GM12872 (cell line): Measurements from ENCODE around the gene PMPCA.

ENCODE experiments used
- TF ChIP-seq, protein P1 (sequence below): IDR thresholded peaks from 3 replicates; pipeline ENCODE4 v1.5.1; 2011; ENCODE audit warnings: low read depth, mild to moderate bottlenecking, low read length, moderate library complexity; ENCODE audit not compliant: insufficient read depth

Gene PMPCA

DNA sequence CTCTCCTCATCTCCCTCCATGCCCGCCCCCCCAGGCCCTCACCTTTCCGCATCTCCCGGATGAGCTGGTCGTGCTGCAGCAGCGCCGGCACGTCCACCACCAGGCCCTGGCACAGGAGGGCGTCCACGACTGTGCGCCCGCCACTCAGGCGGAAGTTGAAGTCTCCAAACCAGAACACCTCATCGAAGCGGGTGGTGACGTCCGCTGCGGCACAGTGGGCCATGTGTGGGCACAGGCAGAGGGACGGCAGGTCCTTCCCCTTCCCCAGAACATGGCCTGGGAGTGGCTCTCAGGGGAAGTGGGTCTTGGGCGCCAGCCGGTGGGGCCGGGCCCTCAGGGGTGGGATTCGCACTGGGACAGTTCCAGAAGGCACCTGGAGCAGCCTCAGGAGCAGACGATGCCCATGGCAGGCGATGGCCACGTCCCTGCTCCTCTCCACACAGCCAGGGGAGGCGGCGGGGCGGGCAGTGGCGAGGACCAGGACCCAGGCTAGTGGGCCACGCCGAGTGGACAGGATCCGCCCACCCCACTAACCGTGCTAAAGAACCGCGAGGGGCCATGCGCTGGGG, 21.4 kb downstream of the PMPCA start:
- TF ChIP-seq, protein P1, sequence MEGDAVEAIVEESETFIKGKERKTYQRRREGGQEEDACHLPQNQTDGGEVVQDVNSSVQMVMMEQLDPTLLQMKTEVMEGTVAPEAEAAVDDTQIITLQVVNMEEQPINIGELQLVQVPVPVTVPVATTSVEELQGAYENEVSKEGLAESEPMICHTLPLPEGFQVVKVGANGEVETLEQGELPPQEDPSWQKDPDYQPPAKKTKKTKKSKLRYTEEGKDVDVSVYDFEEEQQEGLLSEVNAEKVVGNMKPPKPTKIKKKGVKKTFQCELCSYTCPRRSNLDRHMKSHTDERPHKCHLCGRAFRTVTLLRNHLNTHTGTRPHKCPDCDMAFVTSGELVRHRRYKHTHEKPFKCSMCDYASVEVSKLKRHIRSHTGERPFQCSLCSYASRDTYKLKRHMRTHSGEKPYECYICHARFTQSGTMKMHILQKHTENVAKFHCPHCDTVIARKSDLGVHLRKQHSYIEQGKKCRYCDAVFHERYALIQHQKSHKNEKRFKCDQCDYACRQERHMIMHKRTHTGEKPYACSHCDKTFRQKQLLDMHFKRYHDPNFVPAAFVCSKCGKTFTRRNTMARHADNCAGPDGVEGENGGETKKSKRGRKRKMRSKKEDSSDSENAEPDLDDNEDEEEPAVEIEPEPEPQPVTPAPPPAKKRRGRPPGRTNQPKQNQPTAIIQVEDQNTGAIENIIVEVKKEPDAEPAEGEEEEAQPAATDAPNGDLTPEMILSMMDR: no peak

DNA sequence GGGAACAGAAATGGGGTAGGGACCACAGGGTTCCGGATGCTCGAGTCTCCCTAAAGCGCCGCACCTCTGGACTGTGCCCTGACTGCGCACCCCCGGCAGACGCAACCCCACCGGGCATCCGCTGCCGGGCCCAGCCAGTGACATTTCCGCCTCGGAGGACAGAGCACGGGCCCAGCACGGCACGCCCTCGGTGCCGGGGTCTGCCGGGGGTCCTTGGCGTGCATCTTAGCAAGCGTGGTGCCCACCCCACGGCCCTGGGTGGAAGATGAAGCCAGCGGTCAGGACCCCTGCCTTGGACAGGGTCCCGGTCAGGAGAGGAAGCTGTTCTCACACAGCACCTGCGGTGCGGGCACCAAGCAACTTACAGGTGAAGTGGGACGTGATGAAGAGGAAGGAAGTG, 22.1 kb downstream of the PMPCA start:
- TF ChIP-seq, protein P1: no peak

DNA sequence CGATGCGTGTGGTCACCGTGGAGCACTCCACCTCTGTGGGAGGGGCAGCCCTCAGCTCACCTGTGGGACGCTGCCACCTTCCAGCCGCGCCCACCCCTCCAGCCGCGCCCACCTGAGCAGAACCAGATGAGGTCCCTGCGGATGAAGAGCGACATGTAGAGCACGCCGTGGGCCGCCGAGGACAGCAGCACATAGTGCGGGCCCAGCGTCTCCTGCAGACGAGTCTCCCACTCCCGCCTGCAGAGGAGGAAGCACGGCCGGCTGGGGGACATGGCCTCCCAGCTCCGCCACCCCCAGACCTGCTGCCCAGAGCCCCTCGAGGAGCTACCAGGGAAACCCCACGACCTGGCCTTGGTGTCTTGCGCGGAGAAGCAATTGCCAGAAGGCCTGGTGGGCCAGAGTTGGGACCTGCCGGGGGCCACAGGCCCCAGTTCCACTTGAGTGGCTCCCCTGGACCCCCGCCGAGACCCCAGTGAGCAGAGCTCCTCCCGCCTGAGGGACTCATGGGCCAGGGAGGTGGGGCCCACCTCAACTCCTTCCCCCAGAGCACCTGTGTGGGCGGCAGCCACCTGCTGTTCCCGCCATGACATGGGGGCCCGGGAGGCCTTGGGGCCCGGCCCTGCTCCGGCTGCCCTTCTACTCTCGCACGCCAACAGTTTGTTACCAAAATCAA, 22.7 kb downstream of the PMPCA start:
- TF ChIP-seq, protein P1: no peak

DNA sequence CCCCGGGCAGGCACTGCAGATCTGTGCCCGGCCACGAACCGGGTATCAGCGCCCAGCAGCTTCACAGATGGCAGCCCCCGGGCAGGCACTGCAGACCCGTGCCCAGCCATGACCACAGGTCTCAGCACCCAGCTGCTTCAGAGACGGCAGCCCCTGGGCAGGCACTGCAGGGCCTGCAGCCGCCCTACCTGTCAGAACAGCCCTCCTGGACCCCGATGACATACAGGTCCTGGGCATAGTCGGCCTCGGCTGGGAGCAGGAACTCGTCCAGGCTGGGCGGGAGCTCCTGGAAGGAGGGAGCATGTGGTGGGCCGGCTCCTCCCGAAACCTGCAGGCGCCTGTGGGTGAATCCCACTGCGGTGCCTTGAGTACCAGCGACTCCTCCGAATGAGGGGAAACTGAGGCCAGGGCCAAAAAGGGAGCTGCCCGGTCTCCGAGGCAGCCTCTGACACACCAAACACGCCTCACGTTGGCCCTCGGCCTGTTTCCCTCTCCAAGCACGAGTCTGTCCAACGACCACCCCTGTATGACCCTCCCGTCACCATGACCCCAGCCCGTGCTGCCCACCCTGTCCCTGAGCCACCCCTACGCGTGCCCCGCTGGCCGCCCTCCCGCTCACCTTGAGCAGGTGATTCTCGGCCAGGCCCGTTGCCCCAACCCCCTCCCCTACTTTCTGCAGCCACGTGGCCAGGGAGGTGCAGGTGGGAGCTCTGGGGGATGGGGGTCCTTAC, 23.6 kb downstream of the PMPCA start:
- TF ChIP-seq, protein P1: no peak

DNA sequence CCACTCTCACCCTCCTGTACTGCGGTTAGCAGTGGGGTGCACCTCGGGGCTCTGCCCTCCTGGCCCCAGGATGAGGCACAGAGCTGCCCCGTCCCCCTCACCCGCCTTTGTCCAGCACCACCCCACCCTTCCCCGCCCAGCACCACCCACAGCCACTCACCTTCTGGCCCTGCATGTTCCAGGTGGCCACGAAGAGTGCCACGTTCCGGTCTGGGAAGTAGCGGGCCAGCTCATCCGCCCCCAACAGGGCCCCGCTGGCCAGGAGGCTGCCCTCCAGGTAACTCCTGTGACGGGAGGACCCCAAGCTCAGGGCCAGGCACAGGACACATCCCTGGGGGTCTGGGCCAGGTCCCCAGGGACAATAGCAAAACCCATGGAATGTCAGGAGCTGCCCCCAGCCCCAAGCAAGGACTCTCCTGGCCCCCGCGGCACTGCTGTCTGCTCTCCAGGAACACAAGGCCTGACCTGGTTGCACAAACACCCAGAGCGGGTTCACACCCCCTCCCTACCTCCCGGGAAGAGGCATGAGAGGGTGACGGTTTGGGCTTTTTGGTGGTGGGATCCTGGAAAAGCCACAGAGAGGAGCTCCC, 24.2 kb downstream of the PMPCA start:
- TF ChIP-seq, protein P1: no peak

DNA sequence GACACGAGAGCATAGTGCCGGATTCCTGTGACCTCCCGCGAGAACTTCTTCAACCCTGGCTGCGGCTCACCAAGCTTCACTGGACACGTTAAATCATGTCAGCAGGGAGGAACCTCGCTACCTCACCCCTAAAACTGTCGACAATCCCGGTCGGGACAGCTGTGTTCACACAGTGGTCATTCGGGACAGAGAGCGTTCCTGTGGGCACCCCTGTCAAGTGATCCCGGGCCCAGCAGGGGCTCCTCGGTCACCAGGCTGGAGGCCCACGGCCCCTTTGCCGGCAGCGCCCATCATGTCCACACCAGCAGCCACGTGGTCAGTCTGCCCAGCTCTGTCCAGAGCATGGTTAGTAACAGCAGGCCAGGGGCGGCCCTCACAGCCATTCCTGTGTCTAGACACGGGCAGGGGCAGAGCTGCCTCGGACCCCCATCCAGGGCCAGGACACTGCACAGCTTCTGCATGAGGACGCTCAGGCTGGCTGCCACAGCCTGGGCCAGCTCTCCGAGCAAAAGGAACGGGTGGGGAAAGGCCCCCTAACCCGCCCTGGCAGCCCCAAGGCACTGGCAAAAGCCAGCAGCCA, 25.7 kb downstream of the PMPCA start:
- TF ChIP-seq, protein P1: no peak

DNA sequence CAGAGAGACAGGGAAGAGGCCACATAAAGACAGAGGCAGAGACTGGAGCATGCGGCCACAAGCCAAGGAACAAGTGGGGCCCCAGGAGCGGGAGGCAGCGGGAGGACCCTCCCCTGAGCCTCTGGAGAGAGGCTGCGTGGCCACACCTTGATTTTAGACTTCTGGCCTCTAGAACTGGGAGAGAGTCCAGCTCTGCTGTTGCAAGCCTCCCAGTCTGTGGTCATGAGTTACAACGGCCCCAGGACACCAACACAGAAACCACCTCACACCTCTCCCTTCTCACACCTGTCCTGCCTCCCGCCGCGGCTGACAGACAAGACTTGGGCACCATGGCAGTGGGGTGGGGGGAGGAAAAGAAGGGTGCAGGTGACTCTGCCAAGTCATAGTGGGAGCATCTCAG, 27.0 kb downstream of the PMPCA start:
- TF ChIP-seq, protein P1: no peak
